Smooth muscle cell of bladder (primary cell): ENCODE measurements around the gene INTS12. TPM values are rescaled to one million over a fixed set of nuclear protein-coding genes. Genes with fewer than 3 reads are reported as not detected.

Experiments
- total RNA-seq: library from RNA; depleted of rRNA; stranded (reverse); fragments of >200 nt; gene quantifications from 2 replicates; pipeline ENCODE4 v1.2.3, GENCODE V29; 2014

INTS12 gene
- 15.2 and 15.5 TPM in 2 replicates for total RNA-seq

DNA sequence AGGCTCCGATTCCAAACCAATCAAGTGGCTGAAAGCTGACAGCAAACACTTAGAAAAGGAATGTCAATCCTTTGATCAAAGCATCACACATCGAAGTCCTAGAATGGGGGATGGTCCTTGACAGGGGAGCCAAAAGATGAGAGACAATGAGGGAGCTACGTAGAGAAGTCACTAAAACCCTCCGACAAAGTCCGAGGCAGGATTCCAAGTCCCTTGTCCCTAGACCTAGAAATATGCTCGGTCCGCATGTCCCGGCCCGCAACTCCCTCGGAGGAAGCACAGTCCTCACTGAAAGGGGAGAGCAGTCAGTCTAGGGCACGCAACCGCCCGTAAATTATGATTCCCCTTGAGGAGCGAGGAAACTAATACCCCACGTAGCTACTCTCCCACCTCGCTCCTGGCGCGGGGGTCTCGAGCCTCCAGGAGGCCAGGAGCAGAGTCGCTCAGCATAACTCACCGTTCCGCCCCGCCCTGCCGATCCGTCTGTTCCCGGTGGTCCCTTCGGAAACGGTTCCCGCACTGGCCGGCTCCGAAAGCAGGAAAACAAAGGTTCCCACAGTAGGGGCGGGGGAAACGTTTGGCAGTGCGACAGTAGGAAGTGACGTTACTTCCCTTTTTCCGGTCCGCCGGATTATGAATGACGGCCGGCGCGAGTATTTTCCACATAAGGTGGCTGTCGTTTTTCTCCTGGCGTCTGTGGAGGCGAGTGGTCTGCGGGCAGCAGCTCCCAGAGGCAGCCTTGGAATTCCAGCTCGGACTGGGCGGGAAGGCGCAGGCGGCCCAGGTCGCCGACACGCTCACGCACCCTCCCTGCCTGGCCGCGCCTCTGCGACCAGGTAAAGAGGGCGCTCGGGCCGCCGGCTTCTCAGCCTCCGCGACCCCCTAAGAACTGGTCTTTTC, at the start of gene INTS12, which contains the start of gene GSTCD:
Gene INTS12, minus strand, starts transcription at position 509 of the 900 bp plus-strand sequence. CDS start 8,684 bp downstream, outside the sequence.
Gene GSTCD, plus strand, starts transcription at position 604 of the 900 bp plus-strand sequence. CDS start 8,830 bp downstream, outside the sequence.

Other genes starting within 250 kb of the INTS12 start
- 55.6 and 61.5 TPM in 2 replicates for gene PPA2, start 234.6 kb downstream of the INTS12 start, total RNA-seq
- not detected in 2 replicates for gene ARHGEF38, start 156.1 kb downstream of the INTS12 start, total RNA-seq
- 6.1 and 7.7 TPM in 2 replicates for gene GSTCD, start 95 bp upstream of the INTS12 start, total RNA-seq
- gene NPNT, start 186.8 kb upstream of the INTS12 start, total RNA-seq, result 0.09 TPM in 1 of 2 replicates, not detected in the other